Mesenteric fat pad (tissue), 1 donor: ENCODE measurements around the gene HRG. TPM values are rescaled to one million over a fixed set of nuclear protein-coding genes. Genes with fewer than 3 reads are reported as not detected.

Source experiments
- DNase-seq: peaks from one replicate; pipeline ENCODE4 v3.0.0-alpha.2; 2020; ENCODE audit warnings: low spot score
- total RNA-seq: library from RNA; stranded (reverse); fragmentation: NEBNext Ultra II Directional; extraction: Animal tissue kit (Norgen Biotek cat#: 25700); gene quantifications from one replicate; pipeline ENCODE4 v1.2.1, GENCODE V29; 2021
- donor health status: DM: yes; HTN: yes; CAD: no.

HRG gene
- total RNA-seq, 1 donor from 2014 or later = not detected

DNA sequence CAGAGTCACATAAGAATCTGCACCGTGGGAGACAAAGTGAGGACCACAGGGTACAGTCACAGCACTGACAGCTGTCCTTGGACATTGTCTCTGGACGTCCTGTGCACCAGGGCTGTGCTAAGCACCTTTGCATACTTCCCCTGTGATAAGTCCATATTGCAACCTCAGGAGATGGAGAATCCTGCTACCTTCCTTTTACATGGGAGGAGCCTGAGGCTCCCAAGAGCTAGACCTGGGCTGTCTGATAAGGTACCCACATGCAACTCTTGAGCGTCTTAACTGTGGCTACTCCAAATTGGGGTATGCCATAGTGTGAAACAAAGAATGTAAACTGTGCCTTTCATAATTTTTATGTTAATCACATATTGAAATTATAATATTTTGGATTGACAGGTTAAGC is 28.1 kb upstream of the HRG start:
- no peak for DNase-seq

DNA sequence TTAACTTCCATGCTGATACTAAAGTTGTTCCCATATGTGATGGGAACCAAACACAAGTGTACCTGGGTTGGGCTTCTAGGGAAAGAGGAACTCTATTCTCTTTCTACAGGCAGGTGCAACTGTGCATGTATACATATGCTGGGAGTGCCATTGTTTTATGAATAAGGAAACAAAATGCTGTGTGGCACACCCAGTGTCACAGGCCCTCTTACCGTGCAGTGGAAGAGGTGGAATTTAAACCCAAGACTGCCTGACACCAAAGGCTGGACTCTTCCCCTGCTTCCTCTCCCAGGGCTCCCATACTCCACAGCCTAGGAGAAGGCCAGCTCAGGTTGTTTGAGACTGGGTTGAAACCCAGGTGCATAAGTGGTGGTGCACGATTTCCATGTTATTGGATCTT is 27.6 kb upstream of the HRG start:
- DNase-seq = no peak

DNA sequence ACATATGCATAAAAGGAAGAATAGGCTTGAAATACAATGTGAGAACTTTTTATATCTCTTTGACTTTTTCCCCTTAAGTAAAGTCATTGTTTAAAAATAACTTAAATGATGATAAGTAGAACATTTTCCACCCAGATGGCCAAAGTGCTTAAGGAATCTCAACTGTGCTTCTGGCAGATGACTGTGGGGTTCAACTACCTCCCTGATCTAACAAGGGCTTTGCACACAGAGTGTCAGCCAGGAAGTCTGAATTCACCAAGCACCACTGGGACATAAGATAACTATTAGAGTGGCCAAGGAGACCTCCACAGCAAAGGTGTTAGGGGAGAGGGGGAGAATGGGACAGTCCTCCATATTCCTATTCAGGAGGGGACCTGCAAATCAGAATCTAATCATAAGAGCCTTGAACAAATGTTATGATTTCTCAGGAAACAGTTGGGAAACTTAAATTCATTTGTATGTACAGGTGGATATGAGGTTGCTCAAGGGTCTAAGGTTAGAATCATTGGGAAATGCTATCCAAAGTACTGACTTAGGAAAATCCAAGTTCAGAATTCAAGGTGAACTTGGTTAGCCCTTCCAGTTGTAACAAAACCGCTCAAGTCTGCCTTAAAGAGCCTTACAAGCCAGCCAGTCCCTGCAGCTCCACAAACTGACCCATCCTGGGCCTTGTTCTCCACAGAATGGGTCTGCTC is 25.9 kb upstream of the HRG start, which contains the start of gene FETUB:
Gene FETUB, plus strand, starts transcription at position 622 of the 695 bp plus-strand sequence. Its CDS starts 62 bp downstream, at position 684.
- no peak for DNase-seq

DNA sequence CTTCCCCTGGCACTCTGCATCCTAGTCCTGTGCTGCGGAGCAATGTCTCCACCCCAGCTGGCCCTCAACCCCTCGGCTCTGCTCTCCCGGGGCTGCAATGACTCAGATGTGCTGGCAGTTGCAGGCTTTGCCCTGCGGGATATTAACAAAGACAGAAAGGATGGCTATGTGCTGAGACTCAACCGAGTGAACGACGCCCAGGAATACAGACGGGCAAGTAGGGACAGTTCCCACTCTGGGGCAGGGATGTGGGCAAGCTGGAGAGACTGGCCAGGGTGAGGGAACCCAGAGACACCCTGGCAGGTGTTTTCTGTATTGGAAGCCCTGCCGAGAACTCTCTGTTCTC is 25.4 kb upstream of the HRG start:
- DNase-seq = no peak

- DNase-seq = no peak
Measured at GRCh38 chr3:186640929-186641328, 24.9 kb upstream of the HRG start.

DNA sequence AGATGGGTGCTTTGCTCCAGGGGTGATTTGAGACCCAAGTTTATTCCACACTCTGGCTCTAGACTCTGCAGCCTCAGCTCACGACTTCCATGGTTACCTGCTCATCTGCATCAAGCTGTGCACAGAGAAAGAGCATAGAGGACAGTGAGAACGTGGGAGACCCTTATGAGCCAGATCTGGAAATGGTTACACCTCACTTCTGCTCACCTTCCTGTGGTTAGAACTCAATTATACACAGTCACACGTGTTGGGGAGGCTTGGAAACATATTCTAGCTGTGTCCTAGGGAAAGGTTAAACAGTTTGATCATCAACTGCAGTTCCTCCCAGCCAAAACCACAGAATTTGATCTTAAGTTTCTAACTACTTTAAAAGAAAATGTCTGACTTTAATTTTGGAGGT is 23.8 kb upstream of the HRG start:
- no peak for DNase-seq

DNA sequence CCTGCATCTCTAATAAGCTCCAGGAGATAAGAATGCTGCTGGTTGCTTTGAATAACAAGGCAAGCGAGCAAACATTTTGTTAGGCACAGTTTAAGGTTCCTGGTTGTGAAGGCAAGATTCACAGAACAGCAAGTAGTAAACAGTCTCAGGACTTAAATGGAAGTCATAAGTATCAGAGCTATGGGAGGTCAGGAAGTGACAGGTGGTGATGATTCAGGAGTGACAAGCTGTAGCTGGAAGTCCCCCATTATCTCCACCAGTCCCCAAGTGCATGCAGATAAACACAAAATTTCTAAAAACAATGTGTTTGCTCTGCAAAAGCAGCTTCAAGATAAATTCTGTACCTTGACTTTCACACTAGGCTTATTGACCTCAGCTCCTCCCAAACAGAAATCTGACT is 22.3 kb upstream of the HRG start:
- no peak for DNase-seq

- DNase-seq = no peak
Measured at GRCh38 chr3:186644683-186645082, 21.1 kb upstream of the HRG start.

DNA sequence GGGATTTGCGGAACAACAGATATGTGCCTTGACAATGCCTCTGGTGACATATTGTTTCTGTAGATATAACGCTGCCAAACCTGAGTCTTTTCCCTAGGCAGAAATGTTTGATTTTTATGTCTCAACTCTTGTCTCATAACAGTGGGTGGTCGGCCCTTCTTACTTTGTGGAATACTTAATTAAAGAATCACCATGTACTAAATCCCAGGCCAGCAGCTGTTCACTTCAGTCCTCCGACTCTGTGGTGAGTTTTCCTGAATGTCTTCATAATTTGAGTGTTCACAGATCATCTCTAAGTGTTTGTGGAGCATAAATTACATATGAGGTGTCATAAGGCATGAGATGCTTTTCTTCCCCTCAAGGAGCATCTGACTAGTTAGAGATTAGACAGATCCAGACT is 19.7 kb upstream of the HRG start:
- DNase-seq = no peak

DNA sequence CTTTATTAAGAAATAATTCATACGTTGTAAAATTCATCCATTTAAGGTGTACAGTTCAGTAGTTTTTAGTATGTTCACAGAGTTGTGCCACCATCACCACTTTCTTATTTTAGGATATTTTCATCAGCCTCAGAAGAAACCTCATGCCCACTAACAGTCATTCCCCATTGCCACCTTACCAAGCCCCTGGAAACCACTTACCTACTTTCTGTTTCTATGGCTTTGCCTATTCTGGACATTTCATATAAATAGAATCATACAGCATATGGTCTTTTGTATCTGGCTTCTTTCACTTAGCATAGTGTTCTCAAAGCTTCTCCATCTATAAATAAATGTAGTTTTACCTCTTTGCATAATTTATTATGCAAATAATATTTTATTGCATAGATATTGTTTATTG is 19.0 kb upstream of the HRG start:
- DNase-seq = no peak

DNA sequence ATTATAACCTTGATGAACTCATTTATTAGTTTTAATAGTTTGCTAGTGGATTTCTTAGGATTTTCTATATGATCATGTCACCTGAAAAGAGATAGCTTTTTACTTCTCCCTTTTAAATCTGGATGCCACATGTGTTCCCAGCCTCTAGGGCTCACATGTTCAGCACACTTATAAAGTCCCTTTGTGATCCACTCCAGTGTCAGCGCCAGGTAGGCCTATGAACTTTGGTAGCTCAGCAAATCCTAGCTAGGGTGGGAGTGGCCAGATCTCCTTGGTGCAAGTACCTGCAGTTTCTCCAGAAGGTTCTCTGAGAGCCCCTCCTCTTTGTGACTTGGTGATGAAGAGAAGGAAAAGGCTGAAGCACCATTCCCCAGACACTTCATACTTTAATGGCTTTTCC is 17.0 kb upstream of the HRG start:
- DNase-seq = no peak

- no peak for DNase-seq
Measured at GRCh38 chr3:186651678-186652215, 14.1 kb upstream of the HRG start.

DNA sequence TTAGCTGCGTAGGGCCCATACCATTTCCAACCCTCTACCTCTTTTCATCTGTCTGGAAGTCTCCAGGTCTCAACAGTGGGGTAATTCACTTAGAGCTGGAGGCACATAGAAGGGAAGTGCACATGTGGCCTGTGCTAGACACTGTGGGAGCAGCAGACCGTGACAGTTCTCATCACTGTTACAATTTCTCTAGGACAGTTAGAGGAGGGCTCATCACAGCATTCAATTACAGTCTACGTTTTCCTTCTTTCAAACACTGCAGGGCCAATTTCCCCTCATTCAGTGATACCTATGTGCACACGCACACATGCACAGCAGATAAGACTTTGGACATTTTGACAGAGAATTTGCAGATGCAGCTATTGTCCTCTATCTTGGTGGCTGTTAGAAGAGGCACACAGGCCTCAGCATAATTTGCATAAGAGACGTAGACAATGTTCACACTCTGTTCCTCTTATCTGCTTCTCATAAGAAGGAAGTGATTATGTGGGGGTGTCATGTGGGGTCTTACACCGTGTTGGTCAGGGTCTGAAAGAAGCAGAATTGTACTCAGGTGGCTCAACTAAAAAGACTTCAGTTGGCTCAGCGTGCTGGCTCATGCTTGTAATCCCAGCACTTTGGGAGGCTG is 12.6 kb upstream of the HRG start:
- no peak for DNase-seq

- DNase-seq = no peak
Measured at GRCh38 chr3:186653984-186654383, 11.8 kb upstream of the HRG start.

DNA sequence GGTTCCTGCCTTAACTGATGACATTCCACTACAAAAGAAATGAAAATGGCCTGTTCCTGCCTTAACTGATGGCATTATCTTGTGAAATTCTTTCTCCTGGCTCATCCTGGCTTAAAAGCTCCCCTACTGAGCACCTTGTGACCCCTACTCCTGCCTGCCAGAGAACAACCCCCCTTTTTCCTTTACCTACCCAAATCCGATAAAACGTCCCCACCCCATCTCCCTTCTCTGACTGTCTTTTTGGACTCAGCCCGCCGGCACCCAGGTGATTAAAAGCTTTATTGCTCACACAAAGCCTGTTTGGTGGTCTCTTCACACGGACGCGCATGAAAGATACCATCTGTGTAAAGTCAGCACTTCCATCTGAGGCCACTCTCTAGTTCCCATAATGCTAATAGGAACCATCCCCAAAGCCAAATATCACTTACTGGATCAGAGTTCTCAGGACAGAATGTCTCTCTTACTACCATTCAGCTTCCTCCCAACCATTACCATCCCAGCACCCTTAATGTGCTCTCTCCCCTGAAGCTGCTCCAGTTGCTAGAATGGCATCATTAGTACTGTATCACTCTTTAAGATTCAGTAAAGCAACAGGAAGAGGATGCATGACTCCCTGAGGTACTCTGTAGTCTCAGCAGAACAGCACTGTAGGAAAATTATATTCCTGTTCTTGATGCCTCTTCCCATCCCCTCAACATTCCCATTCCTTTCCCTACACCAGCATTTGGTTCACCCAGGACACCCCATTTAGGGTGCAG is 2.3 kb upstream of the HRG start:
- no peak for DNase-seq

DNA sequence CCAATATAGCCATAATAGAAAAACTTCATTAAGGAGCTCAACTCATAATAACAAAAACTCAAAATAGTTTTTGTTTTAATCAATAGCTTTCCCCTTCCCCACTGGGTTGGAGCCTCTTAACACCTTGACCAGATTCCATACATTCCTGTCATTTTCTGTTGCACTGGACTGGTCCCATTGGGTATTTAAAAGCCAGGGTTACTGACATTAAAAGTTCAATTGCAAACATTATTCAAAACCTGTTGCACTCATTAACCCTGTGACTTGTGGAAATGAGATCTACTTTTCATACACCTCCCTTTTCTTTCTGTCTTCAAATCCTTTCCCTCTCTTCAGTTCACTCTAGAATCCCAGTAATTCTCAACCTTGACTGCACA is 1.7 kb upstream of the HRG start:
- DNase-seq = no peak

DNA sequence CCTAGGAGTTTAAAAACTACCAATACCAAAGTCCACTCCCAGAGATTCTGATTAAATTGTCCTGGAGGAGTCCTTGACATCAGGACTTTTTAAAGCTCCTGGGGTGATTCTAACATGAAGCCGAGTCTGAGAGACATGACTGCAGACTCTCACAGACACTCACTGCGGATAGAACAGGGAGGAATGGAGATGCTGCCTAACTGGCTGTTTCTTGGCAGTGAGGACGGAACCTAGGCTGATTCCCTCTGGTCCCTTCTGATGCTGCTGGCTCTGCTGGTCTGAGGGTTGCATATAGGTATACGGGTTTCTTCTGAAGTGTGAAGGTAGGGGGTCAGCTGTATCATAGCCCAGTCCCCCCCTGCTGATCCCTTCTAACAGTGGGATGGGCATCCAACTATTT is 1.3 kb upstream of the HRG start:
- DNase-seq = no peak

- DNase-seq = no peak
Measured at GRCh38 chr3:186668426-186668825, 2.6 kb downstream of the HRG start.

- DNase-seq = no peak
Measured at GRCh38 chr3:186669378-186670084, 3.7 kb downstream of the HRG start.

- DNase-seq = no peak
Measured at GRCh38 chr3:186670155-186670554, 4.3 kb downstream of the HRG start.

- no peak for DNase-seq
Measured at GRCh38 chr3:186671051-186671450, 5.2 kb downstream of the HRG start.

DNA sequence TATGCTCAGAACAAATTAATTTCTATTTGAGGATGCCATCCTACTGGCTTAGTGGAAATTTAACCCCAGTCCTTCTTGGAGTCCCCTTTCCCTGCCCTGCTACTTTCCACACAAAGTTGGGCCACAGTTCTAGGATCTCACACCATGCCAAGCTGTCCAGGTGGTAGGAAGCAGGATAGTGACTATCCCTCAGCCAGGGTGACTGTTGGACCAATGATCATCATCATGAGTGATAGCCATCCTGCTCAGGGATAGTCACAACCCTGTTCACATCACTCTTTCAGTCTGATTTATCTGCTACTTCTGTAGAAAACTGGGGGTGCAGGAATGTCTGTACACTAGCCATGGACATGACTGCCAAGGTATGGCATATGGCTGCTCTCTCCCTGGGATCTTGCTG is 12.8 kb downstream of the HRG start:
- DNase-seq = no peak
